GM10847 (cell line): ENCODE data around the gene FOXI2.

ENCODE experiments used
- POLR2A ChIP-seq: IDR thresholded peaks from 2 replicates; pipeline ENCODE4 v1.6.1; 2011; ENCODE audit not compliant: insufficient read length; ENCODE audit errors: extremely low read depth

Gene FOXI2

DNA sequence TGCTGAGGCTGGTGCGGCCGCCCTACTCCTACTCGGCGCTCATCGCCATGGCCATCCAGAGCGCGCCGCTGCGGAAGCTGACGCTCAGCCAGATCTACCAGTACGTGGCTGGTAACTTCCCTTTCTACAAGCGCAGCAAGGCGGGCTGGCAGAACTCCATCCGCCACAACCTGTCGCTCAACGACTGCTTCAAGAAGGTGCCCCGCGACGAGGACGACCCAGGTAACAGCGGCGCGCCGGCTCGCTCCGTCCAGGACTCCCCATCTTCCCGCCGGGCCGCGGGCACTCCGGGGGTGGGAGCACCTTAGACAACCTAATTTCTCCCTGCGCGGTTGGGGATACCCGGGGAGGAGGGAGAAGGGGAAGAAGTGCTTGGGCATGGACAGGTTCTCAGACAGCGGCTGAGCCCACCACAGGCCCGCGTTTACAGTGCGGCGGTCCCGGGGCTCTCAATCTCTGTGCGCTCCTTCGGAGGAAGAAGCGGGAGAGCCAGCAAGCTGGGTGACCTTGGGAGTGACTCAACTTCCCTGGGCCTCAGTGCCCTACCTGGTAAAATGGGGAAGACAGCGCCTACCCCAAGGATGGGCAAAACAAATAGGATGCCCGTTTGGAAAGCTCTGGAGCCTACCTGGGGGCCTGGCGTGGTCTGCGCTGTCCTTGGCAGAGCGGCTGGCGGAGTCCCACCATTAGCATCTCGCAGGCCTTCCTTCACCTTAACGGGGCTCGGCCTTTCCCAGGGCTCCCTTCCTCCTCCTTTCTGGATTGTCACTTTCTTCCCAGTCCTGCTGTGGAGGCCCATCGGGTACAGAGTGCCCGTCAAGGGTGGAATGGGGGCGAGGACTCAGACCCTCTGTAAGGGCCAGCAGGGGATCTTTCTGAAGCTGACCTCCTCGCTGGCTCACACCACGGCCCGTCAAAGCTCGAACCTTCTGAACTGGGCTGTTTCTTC is 852 bp downstream of the FOXI2 start:
- no peak for TF ChIP-seq POLR2A

- no peak for TF ChIP-seq POLR2A
Observed at GRCh38 chr10:127738512-127739424, 1.8 kb downstream of the FOXI2 start.

DNA sequence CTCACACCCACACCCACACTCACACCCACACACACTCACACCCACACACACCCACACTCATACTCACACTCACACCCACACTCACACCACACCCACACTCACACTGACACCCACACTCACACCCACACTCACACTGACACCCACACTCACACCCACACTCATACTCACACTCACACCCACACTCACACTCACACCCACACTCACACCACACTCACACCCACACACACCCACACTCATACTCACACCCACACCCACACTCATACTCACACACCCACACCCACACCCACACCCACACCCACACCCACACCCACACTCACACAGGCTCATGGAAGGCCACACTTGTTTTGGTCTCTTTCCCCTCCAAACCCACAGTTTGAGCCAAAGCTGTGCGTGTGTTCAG is 2.9 kb downstream of the FOXI2 start:
- no peak for TF ChIP-seq POLR2A

DNA sequence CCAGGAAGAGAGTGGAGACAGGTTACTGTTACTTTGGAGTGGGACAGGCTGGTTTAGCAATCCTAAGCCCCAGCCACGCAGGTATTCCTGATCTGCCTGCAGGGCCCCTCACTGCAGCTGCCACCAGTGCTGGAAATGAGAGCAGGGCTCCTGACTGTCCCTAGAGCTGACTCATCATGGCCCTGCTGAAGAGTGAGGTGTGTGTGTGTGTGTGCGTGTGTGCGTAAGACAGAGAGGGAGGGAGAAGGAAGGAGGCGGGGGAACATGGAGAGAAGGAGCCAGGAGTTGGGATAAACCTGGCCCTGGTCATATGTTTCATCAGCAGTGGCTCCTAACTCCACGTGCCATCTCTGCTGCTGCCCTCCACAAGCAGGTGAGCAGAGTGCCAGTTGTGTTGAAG is 3.6 kb downstream of the FOXI2 start:
- no peak for TF ChIP-seq POLR2A

GRCh38 chr10:127743205-127743604 is 6.2 kb downstream of the FOXI2 start:
- no peak for TF ChIP-seq POLR2A

- no peak for TF ChIP-seq POLR2A
Observed at GRCh38 chr10:127744956-127745355, 8.0 kb downstream of the FOXI2 start.

- no peak for TF ChIP-seq POLR2A
Observed at GRCh38 chr10:127745861-127746260, 8.9 kb downstream of the FOXI2 start.

- no peak for TF ChIP-seq POLR2A
Observed at GRCh38 chr10:127755753-127756152, 18.8 kb downstream of the FOXI2 start.

GRCh38 chr10:127756264-127756663 is 19.3 kb downstream of the FOXI2 start:
- TF ChIP-seq POLR2A, result no peak

GRCh38 chr10:127757033-127757432 is 20.0 kb downstream of the FOXI2 start:
- TF ChIP-seq POLR2A, result no peak

GRCh38 chr10:127759276-127759675 is 22.3 kb downstream of the FOXI2 start:
- no peak for TF ChIP-seq POLR2A

DNA sequence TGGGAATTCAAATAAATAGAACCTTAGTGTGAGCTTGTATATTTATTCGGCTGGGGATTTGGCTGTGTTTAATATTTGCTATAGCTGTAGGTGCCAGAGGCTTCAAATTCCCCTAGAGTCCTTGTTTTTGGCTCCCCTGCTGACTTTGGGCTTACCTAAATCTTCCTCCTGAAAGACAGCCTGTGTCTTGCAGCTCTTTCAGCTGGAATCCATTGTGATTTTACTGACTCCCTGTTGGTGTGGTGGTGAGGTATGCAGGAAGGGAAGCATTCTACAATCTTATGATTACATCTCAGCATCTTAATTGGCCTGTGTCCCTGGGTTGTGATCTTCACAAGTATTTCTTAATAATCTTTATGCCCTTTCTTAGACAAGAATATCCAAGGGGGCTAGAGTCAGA is 25.9 kb downstream of the FOXI2 start:
- no peak for TF ChIP-seq POLR2A

- TF ChIP-seq POLR2A, result no peak
Observed at GRCh38 chr10:127774766-127775559, 38.0 kb downstream of the FOXI2 start.

- no peak for TF ChIP-seq POLR2A
Observed at GRCh38 chr10:127776816-127777215, 39.8 kb downstream of the FOXI2 start.

GRCh38 chr10:127781412-127781811 is 44.4 kb downstream of the FOXI2 start:
- no peak for TF ChIP-seq POLR2A
